Coronary artery (tissue), 2 donors: ENCODE results near the gene PUM2.
A peak's percentile ranks its signal among the peaks of the same experiment; 100 is the strongest.

Experiments used
- DNase-seq: peaks from one replicate; pipeline ENCODE4 v3.0.0-alpha.2; 2017; ENCODE audit warnings: low spot score
- H3K27ac ChIP-seq, 2 donors: fragments of 200-600 bp; sonication (generic); one replicate each; pipeline ENCODE4 v1.5.1; 2016 to 2019
- H3K4me3 ChIP-seq: fragments of 200-600 bp; sonication (generic); 2 replicates; pipeline ENCODE4 v1.5.1; 2016; ENCODE audit warnings: mild to moderate bottlenecking, moderate library complexity
- CTCF ChIP-seq: fragments of 200-600 bp; sonication (generic); IDR thresholded peaks from one replicate; pipeline ENCODE4 v1.5.1; 2019; ENCODE audit warnings: antibody characterized with exemption

The PUM2 gene

GRCh38 chr2:20225294-20226151, 125.1 kb downstream of the PUM2 start:
- Histone ChIP-seq H3K4me3 (peak overlapping the region; percentile 77), H3K27ac (no peak overlapping the region)
- no peak for DNase-seq

GRCh38 chr2:20224716-20225293, 125.8 kb downstream of the PUM2 start, which contains the start of gene SDC1:
SDC1 (minus strand) TSS chr2:20225130; CDS start chr2:20224867, 263 bp downstream.
- H3K27ac ChIP-seq, result no peak within 1 kb of the TSS
- no peak for TF ChIP-seq CTCF
- DNase-seq, result no peak
- H3K4me3 ChIP-seq, result peak within 1 kb of the TSS; percentile 77

More at GRCh38 chr2:20225294-20226151, 125.1 kb downstream of the PUM2 start:
- peak; percentile 24 for TF ChIP-seq CTCF

- peak overlapping the region; percentile 77 for H3K4me3 ChIP-seq
- TF ChIP-seq CTCF, result no peak
- no peak overlapping the region for H3K27ac ChIP-seq
- no peak for DNase-seq
These were observed 126.4 kb downstream of the PUM2 start for GRCh38 chr2:20224164-20224715.

GRCh38 chr2:20223407-20224163, 127.1 kb downstream of the PUM2 start:
- H3K4me3 ChIP-seq, result peak overlapping the region; percentile 77
- no peak overlapping the region for H3K27ac ChIP-seq
- no peak for TF ChIP-seq CTCF
- no peak for DNase-seq

- DNase-seq, result no peak
- Histone ChIP-seq H3K27ac (no peak overlapping the region), H3K4me3 (peak overlapping the region; percentile 77)
- no peak for TF ChIP-seq CTCF
These were observed 127.8 kb downstream of the PUM2 start for GRCh38 chr2:20222769-20223406.

GRCh38 chr2:20222014-20222768, 128.5 kb downstream of the PUM2 start:
- DNase-seq, result no peak
- Histone ChIP-seq H3K4me3 (no peak overlapping the region), H3K27ac (no peak overlapping the region)
- no peak for TF ChIP-seq CTCF
